Sciatic nerve (tissue), 2 donors: ENCODE results near the gene COX4I2. TPM values are rescaled to one million over a fixed set of nuclear protein-coding genes. Genes with fewer than 3 reads are reported as not detected.
A peak's percentile ranks its signal among the peaks of the same experiment; 100 is the strongest.

ENCODE experiments used
- ATAC-seq: fragments of 200-7000 bp; cut with Tn5 transposase; one replicate; pipeline ENCODE4 v1.9.1; 2020; ENCODE audit warnings: mild to moderate bottlenecking, moderate library complexity
- DNase-seq: peaks from one replicate; pipeline ENCODE4 v3.0.0-alpha.2; 2020; ENCODE audit warnings: low spot score
- intact Hi-C: fragments of 100-400 bp; cut with DNase I; formaldehyde crosslinking; loops from one replicate; pipeline ENCODE4 v1.14.2; 2022
- total RNA-seq: library from RNA; stranded (reverse); fragmentation: NEBNext Ultra II Directional; extraction: Animal tissue kit (Norgen Biotek cat#: 25700); gene quantifications from one replicate; pipeline ENCODE4 v1.2.1, GENCODE V29; 2021
- donor health status: DM: no; HTN: no; CAD: no.
- donor health status: DM: no; HTN: no; CAD: no.

The COX4I2 gene
- total RNA-seq, 1 donor from 2014 or later: 8.3 TPM

- intact Hi-C loops: no loop called here
- ATAC-seq: no peak
Observed at GRCh38 chr20:31671324-31671723, 33.6 kb downstream of the COX4I2 start.

GRCh38 chr20:31673435-31673834 lies 35.7 kb downstream of the COX4I2 start:
- no peak for ATAC-seq
- intact Hi-C loops: no loop called here

More at GRCh38 chr20:31671324-31671723, 33.6 kb downstream of the COX4I2 start:
- no peak for DNase-seq

GRCh38 chr20:31673943-31674463 lies 36.3 kb downstream of the COX4I2 start:
- intact Hi-C loops: no loop called here
- ATAC-seq (no peak), DNase-seq (no peak)

More at GRCh38 chr20:31673435-31673834, 35.7 kb downstream of the COX4I2 start:
- DNase-seq: no peak

- ATAC-seq: peak; percentile 72
- intact Hi-C loops: no loop called here
Observed at GRCh38 chr20:31674895-31675827, 37.4 kb downstream of the COX4I2 start.

DNA sequence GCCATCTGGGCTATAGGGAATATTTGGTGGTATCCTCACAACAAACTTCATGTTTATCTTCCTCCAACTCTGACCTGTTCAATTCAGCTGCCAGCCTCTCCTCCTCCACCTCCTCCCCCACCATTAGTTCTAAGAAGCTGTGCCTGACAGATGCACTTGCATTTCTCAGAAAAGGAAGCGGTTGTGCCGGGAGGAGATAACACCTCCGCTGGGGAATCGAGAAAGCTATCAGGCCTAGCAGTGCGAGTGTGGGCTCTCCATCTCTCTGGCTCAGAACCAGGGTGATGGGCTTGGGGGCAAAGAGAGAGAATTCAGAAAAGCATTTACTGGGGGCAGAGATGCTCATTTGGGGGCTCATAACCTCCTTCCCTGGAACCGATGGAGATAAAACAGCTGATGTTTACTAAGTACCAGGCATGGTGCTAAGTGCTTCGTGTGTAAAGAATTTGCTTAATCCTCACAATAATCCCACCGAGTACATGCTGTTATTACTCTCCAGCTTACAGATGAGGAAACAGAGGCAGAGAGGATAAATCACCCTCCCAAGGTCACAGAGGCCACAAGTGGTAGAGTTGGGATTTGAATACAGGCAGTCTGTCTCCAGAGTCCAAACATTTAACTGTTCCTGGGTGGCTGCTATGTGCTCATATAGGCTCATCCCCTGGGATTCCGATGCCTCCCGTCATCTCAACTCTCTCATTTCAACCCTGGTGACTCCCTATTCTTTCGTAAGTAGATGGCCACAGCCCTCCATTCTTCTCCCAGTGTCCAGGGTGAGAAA lies 38.3 kb downstream of the COX4I2 start:
- DNase-seq (no peak), ATAC-seq (peak; percentile 78)
- intact Hi-C loops: no loop called here

More at GRCh38 chr20:31674895-31675827, 37.4 kb downstream of the COX4I2 start:
- DNase-seq: peak; percentile 71

GRCh38 chr20:31676609-31676989 lies 38.9 kb downstream of the COX4I2 start:
- ATAC-seq (no peak), DNase-seq (no peak)

GRCh38 chr20:31677553-31678260 lies 40.0 kb downstream of the COX4I2 start:
- no peak for DNase-seq
- intact Hi-C loops: no loop called here
- ATAC-seq: no peak

More at GRCh38 chr20:31676609-31676989, 38.9 kb downstream of the COX4I2 start:
- intact Hi-C loops: no loop called here

DNA sequence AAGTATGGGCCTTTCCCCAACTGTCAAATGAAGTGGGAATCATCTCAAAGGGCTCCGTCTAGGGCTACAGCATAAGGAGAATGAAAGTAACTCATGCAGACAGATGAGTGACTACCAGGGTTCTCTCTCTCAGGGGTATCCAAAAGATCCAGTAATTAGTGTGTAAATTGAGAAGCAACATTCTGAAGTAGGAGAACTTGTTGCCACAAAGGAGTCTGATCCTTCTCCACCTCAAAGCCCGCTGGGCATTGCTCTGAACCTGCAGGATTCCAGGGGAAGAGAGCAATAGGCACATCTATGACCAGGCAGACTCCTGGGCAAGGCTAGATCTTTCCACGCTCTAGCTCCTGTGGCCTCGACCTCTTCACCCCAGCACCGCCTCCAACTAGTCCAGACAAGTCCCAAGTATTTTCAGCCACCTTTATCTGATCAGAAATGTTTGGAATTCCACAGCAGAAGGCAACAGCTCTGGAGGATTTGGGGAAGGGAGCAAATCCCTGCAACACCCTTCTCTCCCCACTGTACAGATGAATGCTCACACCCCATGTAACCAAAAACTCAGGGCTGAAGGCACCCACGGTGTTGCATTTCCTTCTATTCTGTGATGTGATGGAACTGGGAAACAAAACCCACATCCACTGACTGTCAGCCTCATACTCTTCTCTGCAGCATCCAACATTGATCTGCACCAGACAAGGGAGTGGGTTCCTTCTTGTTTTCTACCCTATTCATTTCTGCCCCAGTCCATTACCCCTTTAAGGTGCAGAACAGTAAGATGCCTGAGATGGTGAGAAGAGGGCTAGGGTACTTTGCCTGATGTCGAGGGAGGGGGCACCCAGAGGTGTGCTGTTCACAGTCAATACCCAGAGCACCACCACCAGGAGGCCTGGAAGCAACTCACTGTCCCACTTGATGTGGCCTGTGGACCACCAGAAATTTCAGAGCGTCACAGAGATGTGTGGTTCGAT lies 41.0 kb downstream of the COX4I2 start:
- DNase-seq: no peak
- ATAC-seq: no peak
- intact Hi-C loops: no loop called here

GRCh38 chr20:31679357-31680285 lies 41.9 kb downstream of the COX4I2 start:
- intact Hi-C loops: no loop called here
- no peak for ATAC-seq
- no peak for DNase-seq

DNA sequence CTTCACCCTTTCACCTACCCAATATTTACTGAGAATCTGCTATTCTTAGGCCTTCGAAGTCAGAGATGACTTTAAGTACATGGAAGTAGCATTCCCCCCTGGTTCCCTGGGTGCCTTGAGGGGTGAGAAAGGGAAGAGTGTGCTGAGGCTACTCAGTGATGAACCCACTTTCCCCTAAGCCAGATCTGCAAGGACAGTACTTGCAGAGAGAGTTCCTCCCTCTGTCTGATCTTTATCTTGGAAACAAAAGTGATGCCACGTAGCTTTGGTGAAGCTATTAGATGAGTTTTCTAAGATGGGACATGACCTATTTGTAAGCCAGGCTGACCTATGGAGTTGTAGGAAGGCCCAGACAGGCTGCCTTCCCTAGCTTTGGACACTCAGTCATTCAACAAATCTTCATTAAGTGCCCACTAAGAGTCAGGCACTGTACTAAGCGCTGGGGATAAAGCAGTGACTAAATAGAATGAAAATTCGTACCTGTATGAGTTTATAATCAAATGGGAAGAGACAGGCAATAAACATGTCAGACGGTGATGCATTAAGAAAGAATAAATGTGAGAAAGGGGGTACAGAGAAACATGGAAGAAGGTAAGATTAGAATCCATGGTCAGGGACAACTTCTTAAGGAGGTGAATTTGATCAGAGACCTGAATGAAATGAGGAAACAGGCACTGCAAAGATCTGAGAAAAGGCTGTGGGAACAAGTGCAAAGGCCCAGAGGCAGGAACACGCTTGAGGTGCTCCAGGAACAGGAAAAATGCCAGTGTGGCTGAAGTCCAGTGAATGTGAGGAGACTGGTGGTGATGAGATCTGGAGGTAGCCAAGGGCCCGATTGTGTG lies 42.8 kb downstream of the COX4I2 start:
- intact Hi-C loops: no loop called here
- DNase-seq (no peak), ATAC-seq (no peak)

- DNase-seq (no peak), ATAC-seq (no peak)
- intact Hi-C loops: no loop called here
Observed at GRCh38 chr20:31681128-31681727, 43.5 kb downstream of the COX4I2 start.

- no peak for ATAC-seq
- intact Hi-C loops: no loop called here
- DNase-seq: no peak
Observed at GRCh38 chr20:31681769-31682168, 44.1 kb downstream of the COX4I2 start.

DNA sequence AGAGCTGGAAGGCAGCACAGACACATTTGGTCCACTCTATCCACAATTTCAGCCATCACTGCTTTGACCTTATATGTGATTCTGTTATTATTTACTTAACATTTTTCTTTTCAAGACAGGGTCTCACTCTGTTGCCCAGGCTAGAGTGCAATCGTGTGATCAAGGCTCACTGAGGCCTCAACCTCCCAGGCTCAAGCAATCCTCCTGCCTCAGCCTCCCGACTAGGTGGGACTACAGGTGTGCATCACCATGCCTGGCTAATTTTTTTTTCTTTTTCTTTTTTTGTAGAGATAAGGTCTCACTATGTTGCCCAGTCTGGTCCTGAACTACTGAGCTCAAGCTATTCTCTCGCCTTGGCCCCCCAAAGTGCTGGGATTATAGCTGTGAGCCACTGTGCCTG lies 44.6 kb downstream of the COX4I2 start:
- ATAC-seq: no peak
- intact Hi-C loops: no loop called here
- no peak for DNase-seq

DNA sequence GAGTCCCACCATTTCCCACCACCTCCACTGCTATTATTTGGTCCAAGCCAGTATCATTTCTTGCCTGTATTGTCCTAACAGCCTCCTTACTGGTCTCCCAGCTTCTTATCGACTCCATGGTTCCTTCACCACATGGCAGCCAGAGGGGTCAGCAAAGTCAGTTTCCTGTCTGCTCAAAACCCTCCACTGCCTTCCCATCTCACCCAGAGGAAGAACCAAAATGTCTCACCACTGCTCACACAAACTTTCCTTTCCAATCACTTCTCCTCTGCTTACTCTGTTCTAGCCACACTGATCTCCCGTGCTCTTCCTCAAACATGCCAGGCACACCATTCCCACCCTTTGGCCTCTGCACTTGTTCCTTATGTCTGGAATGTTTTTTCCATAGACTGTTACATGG lies 45.2 kb downstream of the COX4I2 start:
- DNase-seq (no peak), ATAC-seq (no peak)
- intact Hi-C loops: no loop called here

GRCh38 chr20:31684153-31685015 lies 46.7 kb downstream of the COX4I2 start:
- DNase-seq: no peak
- ATAC-seq: no peak
- intact Hi-C loops: no loop called here
